Ishikawa (cell line): ENCODE measurements around the gene NTM.

Experiments
- CEBPB ChIP-seq: IDR thresholded peaks from 2 replicates; pipeline ENCODE4 v1.6.1; 2012
- CREB1 ChIP-seq: IDR thresholded peaks from 2 replicates; pipeline ENCODE4 v1.6.1; 2012; ENCODE audit warnings: low read depth
- EGR1 ChIP-seq: IDR thresholded peaks from 2 replicates; pipeline ENCODE4 v1.6.1; 2012
- EP300 ChIP-seq: IDR thresholded peaks from 2 replicates; pipeline ENCODE4 v1.6.1; 2012; ENCODE audit warnings: borderline replicate concordance
- FOXM1 ChIP-seq: IDR thresholded peaks from 2 replicates; pipeline ENCODE4 v1.6.1; 2012; ENCODE audit warnings: low read depth, borderline replicate concordance
- MAX ChIP-seq: IDR thresholded peaks from 2 replicates; pipeline ENCODE4 v1.6.1; 2012
- NFIC ChIP-seq: IDR thresholded peaks from 2 replicates; pipeline ENCODE4 v1.6.1; 2012
- RAD21 ChIP-seq: IDR thresholded peaks from 2 replicates; pipeline ENCODE4 v1.6.1; 2012; ENCODE audit warnings: low read depth
- TAF1 ChIP-seq: IDR thresholded peaks from 2 replicates; pipeline ENCODE4 v1.6.1; 2012; ENCODE audit warnings: low read depth, mild to moderate bottlenecking
- TCF12 ChIP-seq: IDR thresholded peaks from 2 replicates; pipeline ENCODE4 v1.6.1; 2012; ENCODE audit warnings: low read depth
- TEAD4 ChIP-seq: IDR thresholded peaks from 2 replicates; pipeline ENCODE4 v1.6.1; 2012
- YY1 ChIP-seq: IDR thresholded peaks from 2 replicates; pipeline ENCODE4 v1.6.1; 2012; ENCODE audit warnings: low read depth
- ZBTB7A ChIP-seq: IDR thresholded peaks from 2 replicates; pipeline ENCODE4 v1.6.1; 2012; ENCODE audit warnings: low read depth
- TF ChIP-seq, protein P1 (sequence below): IDR thresholded peaks from 2 replicates; pipeline ENCODE4 v1.6.1; 2012; ENCODE audit warnings: low read depth, mild to moderate bottlenecking
- TF ChIP-seq, protein P2 (sequence below): IDR thresholded peaks from 2 replicates; pipeline ENCODE4 v1.6.1; 2012

The NTM gene

GRCh38 chr11:131871006-131871405 lies 500.6 kb downstream of the NTM start:
- no peak for TF ChIP-seq ZBTB7A
- TF ChIP-seq, protein P1, sequence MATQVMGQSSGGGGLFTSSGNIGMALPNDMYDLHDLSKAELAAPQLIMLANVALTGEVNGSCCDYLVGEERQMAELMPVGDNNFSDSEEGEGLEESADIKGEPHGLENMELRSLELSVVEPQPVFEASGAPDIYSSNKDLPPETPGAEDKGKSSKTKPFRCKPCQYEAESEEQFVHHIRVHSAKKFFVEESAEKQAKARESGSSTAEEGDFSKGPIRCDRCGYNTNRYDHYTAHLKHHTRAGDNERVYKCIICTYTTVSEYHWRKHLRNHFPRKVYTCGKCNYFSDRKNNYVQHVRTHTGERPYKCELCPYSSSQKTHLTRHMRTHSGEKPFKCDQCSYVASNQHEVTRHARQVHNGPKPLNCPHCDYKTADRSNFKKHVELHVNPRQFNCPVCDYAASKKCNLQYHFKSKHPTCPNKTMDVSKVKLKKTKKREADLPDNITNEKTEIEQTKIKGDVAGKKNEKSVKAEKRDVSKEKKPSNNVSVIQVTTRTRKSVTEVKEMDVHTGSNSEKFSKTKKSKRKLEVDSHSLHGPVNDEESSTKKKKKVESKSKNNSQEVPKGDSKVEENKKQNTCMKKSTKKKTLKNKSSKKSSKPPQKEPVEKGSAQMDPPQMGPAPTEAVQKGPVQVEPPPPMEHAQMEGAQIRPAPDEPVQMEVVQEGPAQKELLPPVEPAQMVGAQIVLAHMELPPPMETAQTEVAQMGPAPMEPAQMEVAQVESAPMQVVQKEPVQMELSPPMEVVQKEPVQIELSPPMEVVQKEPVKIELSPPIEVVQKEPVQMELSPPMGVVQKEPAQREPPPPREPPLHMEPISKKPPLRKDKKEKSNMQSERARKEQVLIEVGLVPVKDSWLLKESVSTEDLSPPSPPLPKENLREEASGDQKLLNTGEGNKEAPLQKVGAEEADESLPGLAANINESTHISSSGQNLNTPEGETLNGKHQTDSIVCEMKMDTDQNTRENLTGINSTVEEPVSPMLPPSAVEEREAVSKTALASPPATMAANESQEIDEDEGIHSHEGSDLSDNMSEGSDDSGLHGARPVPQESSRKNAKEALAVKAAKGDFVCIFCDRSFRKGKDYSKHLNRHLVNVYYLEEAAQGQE: no peak
- no peak for TF ChIP-seq CEBPB
- no peak for TF ChIP-seq RAD21
- no peak for TF ChIP-seq TEAD4
- no peak for TF ChIP-seq YY1
- no peak for TF ChIP-seq CREB1
- TF ChIP-seq NFIC: no peak
- no peak for TF ChIP-seq TAF1
- TF ChIP-seq MAX: no peak
- no peak for TF ChIP-seq EGR1
- no peak for TF ChIP-seq EP300
- TF ChIP-seq TCF12: no peak
- TF ChIP-seq FOXM1: no peak
- TF ChIP-seq, protein P2, sequence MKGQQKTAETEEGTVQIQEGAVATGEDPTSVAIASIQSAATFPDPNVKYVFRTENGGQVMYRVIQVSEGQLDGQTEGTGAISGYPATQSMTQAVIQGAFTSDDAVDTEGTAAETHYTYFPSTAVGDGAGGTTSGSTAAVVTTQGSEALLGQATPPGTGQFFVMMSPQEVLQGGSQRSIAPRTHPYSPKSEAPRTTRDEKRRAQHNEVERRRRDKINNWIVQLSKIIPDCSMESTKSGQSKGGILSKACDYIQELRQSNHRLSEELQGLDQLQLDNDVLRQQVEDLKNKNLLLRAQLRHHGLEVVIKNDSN: no peak

- no peak for TF ChIP-seq CREB1
- no peak for TF ChIP-seq MAX
- no peak for TF ChIP-seq CEBPB
- TF ChIP-seq TAF1: no peak
- TF ChIP-seq, protein P1: no peak
- TF ChIP-seq TEAD4: no peak
- no peak for TF ChIP-seq EP300
- no peak for TF ChIP-seq FOXM1
- no peak for TF ChIP-seq YY1
- TF ChIP-seq NFIC: no peak
- TF ChIP-seq ZBTB7A: no peak
- TF ChIP-seq RAD21: no peak
- TF ChIP-seq, protein P2: no peak
- no peak for TF ChIP-seq TCF12
- TF ChIP-seq EGR1: no peak
Measured at GRCh38 chr11:131874070-131874469, 503.7 kb downstream of the NTM start.

- no peak for TF ChIP-seq YY1
- no peak for TF ChIP-seq EP300
- TF ChIP-seq TCF12: no peak
- TF ChIP-seq TEAD4: no peak
- TF ChIP-seq, protein P2: no peak
- no peak for TF ChIP-seq RAD21
- TF ChIP-seq CREB1: no peak
- TF ChIP-seq, protein P1: no peak
- TF ChIP-seq NFIC: no peak
Measured at GRCh38 chr11:131875611-131876010, 505.2 kb downstream of the NTM start.

DNA sequence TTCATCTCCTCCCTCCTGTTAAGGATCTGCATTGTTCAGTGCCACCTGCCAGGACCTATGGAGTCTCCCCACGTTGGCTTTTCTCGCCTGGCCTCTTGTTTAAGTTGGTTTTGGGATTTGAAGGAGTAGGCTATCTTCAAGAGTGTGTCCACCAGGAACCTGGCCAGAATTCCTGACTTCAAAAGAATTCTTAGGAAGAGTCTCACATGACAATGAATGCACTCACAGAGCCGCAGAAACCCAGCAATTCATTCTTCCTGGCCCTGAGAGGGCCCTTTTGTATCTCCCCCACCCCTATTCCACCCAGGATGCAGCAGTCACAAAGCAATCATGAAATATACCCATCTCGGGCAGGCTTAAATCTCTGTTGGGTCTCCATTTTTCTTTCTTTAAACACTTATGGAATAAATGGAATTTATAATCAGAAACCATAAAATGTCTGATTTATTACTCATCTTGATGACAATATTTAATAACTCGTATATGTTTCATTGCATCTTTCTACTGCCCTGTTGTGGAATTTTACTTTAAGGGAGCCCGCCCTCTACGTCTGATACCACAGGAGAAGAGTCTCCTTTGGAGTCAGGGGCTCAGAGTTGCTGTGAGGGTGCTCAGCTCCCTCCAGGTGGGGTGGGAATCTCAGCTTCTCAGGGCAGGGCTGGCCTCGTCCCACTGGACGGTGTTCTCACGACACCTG lies 507.0 kb downstream of the NTM start:
- TF ChIP-seq, protein P1: no peak
- no peak for TF ChIP-seq ZBTB7A
- TF ChIP-seq CEBPB: no peak
- TF ChIP-seq YY1: no peak
- no peak for TF ChIP-seq MAX
- TF ChIP-seq FOXM1: no peak
- no peak for TF ChIP-seq RAD21
- no peak for TF ChIP-seq EP300
- TF ChIP-seq TCF12: no peak
- no peak for TF ChIP-seq EGR1
- TF ChIP-seq, protein P2: no peak
- no peak for TF ChIP-seq TAF1
- no peak for TF ChIP-seq CREB1
- no peak for TF ChIP-seq TEAD4
- no peak for TF ChIP-seq NFIC
